H1 (cell line): Measurements from ENCODE around the gene SHH. TPM values are rescaled to one million over a fixed set of nuclear protein-coding genes. Genes with fewer than 3 reads are reported as not detected.

ENCODE experiments used
- CTCF ChIA-PET: fragments of 300-600 bp; sonication (Branson Sonifier 250); formaldehyde crosslinking; loops from one replicate; lab custom pipeline; 2021; ENCODE audit not compliant: partially characterized antibody; lab: Charles Lee
- POLR2A ChIA-PET: fragments of 300-600 bp; sonication (Branson Sonifier 250); formaldehyde crosslinking; loops from one replicate; lab custom pipeline; 2021; ENCODE audit warnings: inconsistent platforms; ENCODE audit not compliant: partially characterized antibody; lab: Charles Lee
- DNase-seq, 2 experiments: peaks; one replicate each; pipeline versions ENCODE4 v3.0.0 to v3.0.0-alpha.2; 2010 to 2022; ENCODE audit warnings: low spot score in 2 of 2, low read depth in 1 of 2, mixed read lengths in 1 of 2
- FAIRE-seq: peaks from 2 replicates; lab custom pipeline; 2011; peaks lifted over from hg19 to GRCh38; lab: Jason Lieb, UNC
- H2AFZ ChIP-seq: 2 replicates; pipeline ENCODE4 v1.8.1; 2012; ENCODE audit warnings: low read length, inconsistent platforms
- H2AK5ac ChIP-seq: 2 replicates; pipeline ENCODE4 v1.6.1; 2013; ENCODE audit warnings: low read depth, low read length
- H2BK120ac ChIP-seq: replicated peaks from 2 replicates; pipeline ENCODE3; 2013; ENCODE audit warnings: low read depth, low read length, inconsistent platforms
- H2BK12ac ChIP-seq: 2 replicates; pipeline ENCODE4 v1.6.1; 2013; ENCODE audit warnings: low read depth, low read length
- H2BK15ac ChIP-seq: 2 replicates; pipeline ENCODE4 v1.6.1; 2013; ENCODE audit warnings: low read length
- H2BK20ac ChIP-seq: 2 replicates; pipeline ENCODE4 v1.6.1; 2013; ENCODE audit warnings: low read length
- H2BK5ac ChIP-seq: 2 replicates; pipeline ENCODE4 v1.6.1; 2013; ENCODE audit warnings: low read depth, low read length
- H3K14ac ChIP-seq: 2 replicates; pipeline ENCODE4 v1.6.1; 2013; ENCODE audit warnings: inconsistent platforms; ENCODE audit not compliant: insufficient read length
- H3K18ac ChIP-seq: 2 replicates; pipeline ENCODE4 v1.6.1; 2013; ENCODE audit warnings: low read length; ENCODE audit errors: extremely low read depth
- H3K23ac ChIP-seq: 2 replicates; pipeline ENCODE4 v1.6.1; 2013; ENCODE audit warnings: inconsistent platforms; ENCODE audit not compliant: insufficient read length
- H3K23me2 ChIP-seq: 2 replicates; pipeline ENCODE4 v1.6.1; 2013; ENCODE audit warnings: low read depth, low read length
- H3K27ac ChIP-seq: 2 replicates; pipeline ENCODE4 v1.6.1; 2011; ENCODE audit warnings: low read depth, low read length, inconsistent platforms
- H3K27me3 ChIP-seq, 4 experiments: replicated peaks in 1 of 4; 1 replicate in 1 of 4; 2 replicates in 3 of 4; pipeline versions ENCODE4 v1.6.1 to v1.8.1; 2011 to 2013; ENCODE audit warnings: low read length in 3 of 4, mild to moderate bottlenecking in 3 of 4, inconsistent platforms in 2 of 4, mixed read lengths in 2 of 4, moderate library complexity in 1 of 4; ENCODE audit not compliant: control insufficient read depth in 3 of 4, insufficient read depth in 3 of 4; ENCODE audit errors: extremely low read depth in 1 of 4
- H3K36me3 ChIP-seq, 4 experiments: 2 replicates each; pipeline versions ENCODE4 v1.6.1 to v1.8.1; 2011 to 2013; ENCODE audit warnings: mild to moderate bottlenecking in 4 of 4, low read length in 3 of 4, moderate library complexity in 2 of 4, control low read depth in 1 of 4, inconsistent platforms in 1 of 4; ENCODE audit not compliant: insufficient read depth in 4 of 4, control insufficient read depth in 2 of 4
- H3K4ac ChIP-seq: replicated peaks from 2 replicates; pipeline ENCODE3; 2013; ENCODE audit warnings: low read length, low read depth, mixed read lengths, inconsistent platforms; ENCODE audit not compliant: insufficient read length
- H3K4me1 ChIP-seq, 4 experiments: replicated peaks in 1 of 4; 1 replicate in 1 of 4; 2 replicates in 3 of 4; pipeline versions ENCODE4 v1.6.1 to v1.8.1; 2011 to 2013; ENCODE audit warnings: low read length in 3 of 4, inconsistent platforms in 2 of 4, mixed read lengths in 1 of 4; ENCODE audit not compliant: insufficient read depth in 4 of 4, control insufficient read depth in 3 of 4
- H3K4me2 ChIP-seq, 2 experiments: 2 replicates each; pipeline versions ENCODE4 v1.6.1 to v1.8.1; 2011 to 2013; ENCODE audit warnings: low read depth in 2 of 2, low read length in 2 of 2, control low read depth in 1 of 2, inconsistent platforms in 1 of 2, mild to moderate bottlenecking in 1 of 2; ENCODE audit not compliant: insufficient read depth in 1 of 2
- H3K4me3 ChIP-seq, 4 experiments: fragments of 200-600, 300-600 bp in 1 of 4; sonication (generic), shearing (Covaris generic), sonication (Bioruptor Twin) in 1 of 4; 2 replicates each; pipeline versions ENCODE4 v1.5.1 to v1.8.1; 2011 to 2016; ENCODE audit warnings: low read length in 4 of 4, low read depth in 3 of 4, control low read depth in 2 of 4, inconsistent platforms in 2 of 4, mild to moderate bottlenecking in 2 of 4, mixed read lengths in 1 of 4, moderate library complexity in 1 of 4; ENCODE audit not compliant: insufficient read depth in 2 of 4; ENCODE audit errors: extremely low read depth in 1 of 4
- H3K56ac ChIP-seq: replicated peaks from 2 replicates; pipeline ENCODE3; 2013; ENCODE audit warnings: low read depth, mild to moderate bottlenecking, mixed read lengths, low read length, inconsistent platforms; ENCODE audit not compliant: insufficient read length
- H3K79me1 ChIP-seq: 2 replicates; pipeline ENCODE4 v1.6.1; 2013; ENCODE audit warnings: low read depth, low read length, control low read depth
- H3K79me2 ChIP-seq, 2 experiments: 2 replicates each; pipeline versions ENCODE4 v1.6.1 to v1.8.1; 2012 to 2013; ENCODE audit warnings: low read length in 2 of 2, mild to moderate bottlenecking in 2 of 2, inconsistent platforms in 1 of 2; ENCODE audit not compliant: insufficient read depth in 2 of 2, control insufficient read depth in 1 of 2
- H3K9ac ChIP-seq, 4 experiments: replicated peaks in 1 of 4; 1 replicate in 1 of 4; 2 replicates in 3 of 4; pipeline versions ENCODE4 v1.6.1 to v1.8.1; 2011 to 2013; ENCODE audit warnings: low read depth in 3 of 4, low read length in 3 of 4, control low read depth in 2 of 4, mild to moderate bottlenecking in 2 of 4, moderate library complexity in 2 of 4, inconsistent platforms in 1 of 4; ENCODE audit errors: extremely low read depth in 1 of 4
- H3K9me3 ChIP-seq, 2 experiments: 2 replicates each; pipeline versions ENCODE4 v1.6.1 to v1.8.1; 2012 to 2013; ENCODE audit warnings: mild to moderate bottlenecking in 2 of 2, moderate library complexity in 2 of 2, control low read depth in 1 of 2, inconsistent platforms in 1 of 2, low read depth in 1 of 2, low read length in 1 of 2, mixed read lengths in 1 of 2; ENCODE audit not compliant: insufficient read depth in 2 of 2
- H4K20me1 ChIP-seq, 2 experiments: replicated peaks in 1 of 2; 2 replicates each; pipeline versions ENCODE3 to v1.8.1; 2011 to 2013; ENCODE audit warnings: inconsistent platforms in 2 of 2, low read length in 2 of 2, mild to moderate bottlenecking in 1 of 2; ENCODE audit not compliant: insufficient read depth in 2 of 2, control insufficient read depth in 1 of 2
- H4K5ac ChIP-seq: 2 replicates; pipeline ENCODE4 v1.6.1; 2013; ENCODE audit warnings: low read length, low read depth, mixed read lengths, inconsistent platforms; ENCODE audit not compliant: insufficient read length
- H4K8ac ChIP-seq: 2 replicates; pipeline ENCODE4 v1.8.0; 2013; ENCODE audit warnings: mild to moderate bottlenecking, moderate library complexity, low read length, inconsistent platforms; ENCODE audit not compliant: insufficient read depth; ENCODE audit errors: extremely low read depth
- H4K91ac ChIP-seq: replicated peaks from 2 replicates; pipeline ENCODE3; 2013; ENCODE audit warnings: low read length, mixed read lengths, inconsistent platforms; ENCODE audit not compliant: insufficient read length
- CBX5 ChIP-seq: fragments of 300-800, 300-1000 bp; sonication (generic); IDR thresholded peaks from 2 replicates; pipeline ENCODE4 v1.7.1; 2016; ENCODE audit warnings: antibody characterized with exemption, low read length, low read depth
- FOSL1 ChIP-seq: IDR thresholded peaks from 2 replicates; pipeline ENCODE4 v1.6.1; 2011; ENCODE audit warnings: mild to moderate bottlenecking, low read depth, low read length, moderate library complexity; ENCODE audit not compliant: insufficient read depth
- HDAC2 ChIP-seq, 2 experiments: fragments of 300-600 bp in 1 of 2; sonication (generic) in 1 of 2; IDR thresholded peaks; 2 replicates each; pipeline ENCODE4 v1.6.1; 2011 to 2012; ENCODE audit warnings: low read depth in 2 of 2, low read length in 2 of 2, mild to moderate bottlenecking in 2 of 2, moderate library complexity in 2 of 2, borderline replicate concordance in 1 of 2, inconsistent platforms in 1 of 2
- JUN ChIP-seq: IDR thresholded peaks from 2 replicates; pipeline ENCODE4 v1.6.1; 2011; ENCODE audit warnings: low read depth, mild to moderate bottlenecking, improper control_type of control experiment, low read length
- MAFK ChIP-seq: IDR thresholded peaks from 2 replicates; pipeline ENCODE4 v1.6.1; 2012; ENCODE audit warnings: low read depth, mild to moderate bottlenecking, improper control_type of control experiment, low read length
- TCF12 ChIP-seq: IDR thresholded peaks from 2 replicates; pipeline ENCODE4 v1.6.1; 2011; ENCODE audit warnings: low read depth, mild to moderate bottlenecking, low read length
- WGBS, 2 experiments: shearing (Covaris generic) in 1 of 2; methylation state at CpG; one replicate each; pipeline versions ENCODE4 v1.1.6 to v1.1.7; 2013 to 2015; ENCODE audit warnings: low lambda C conversion rate in 2 of 2, mixed read lengths in 2 of 2, inconsistent platforms in 1 of 2, low coverage in 1 of 2, missing lambda C conversion rate in 1 of 2; ENCODE audit not compliant: insufficient replicate concordance in 2 of 2, insufficient coverage in 1 of 2, insufficient read length in 1 of 2; ENCODE audit errors: extremely low coverage in 1 of 2, missing lambda C conversion rate in 1 of 2; 5-methylcytosine and 5-hydroxymethylcytosine counted together
- polyA plus RNA-seq, 7 experiments: library from polyadenylated mRNA; depleted of rRNA in 3 of 7; stranded (reverse) in 5 of 7; unstranded in 2 of 7; fragments of >200 nt in 5 of 7; fragments of 200-250 nt in 2 of 7; gene quantifications; 1 replicate in 5 of 7; 2 replicates in 1 of 7; 4 replicates in 1 of 7; pipeline versions ENCODE4 v1.2.1 to v1.2.3, GENCODE V29; 2011 to 2013; ENCODE audit warnings: missing spikeins in 2 of 7, mixed read lengths in 2 of 7
- total RNA-seq: library from RNA; stranded (reverse); fragmentation: NEBNext Ultra II Directional; extraction: Animal tissue kit (Norgen Biotek cat#: 25700); gene quantifications from 2 replicates; pipeline ENCODE4 v1.2.1, GENCODE V29; 2021

SHH gene
- total and polyA plus RNA-seq, 2 of the 8 experiments (the other 6 are each of a cell fraction or from before 2014, with no cell fraction given): not detected

DNA sequence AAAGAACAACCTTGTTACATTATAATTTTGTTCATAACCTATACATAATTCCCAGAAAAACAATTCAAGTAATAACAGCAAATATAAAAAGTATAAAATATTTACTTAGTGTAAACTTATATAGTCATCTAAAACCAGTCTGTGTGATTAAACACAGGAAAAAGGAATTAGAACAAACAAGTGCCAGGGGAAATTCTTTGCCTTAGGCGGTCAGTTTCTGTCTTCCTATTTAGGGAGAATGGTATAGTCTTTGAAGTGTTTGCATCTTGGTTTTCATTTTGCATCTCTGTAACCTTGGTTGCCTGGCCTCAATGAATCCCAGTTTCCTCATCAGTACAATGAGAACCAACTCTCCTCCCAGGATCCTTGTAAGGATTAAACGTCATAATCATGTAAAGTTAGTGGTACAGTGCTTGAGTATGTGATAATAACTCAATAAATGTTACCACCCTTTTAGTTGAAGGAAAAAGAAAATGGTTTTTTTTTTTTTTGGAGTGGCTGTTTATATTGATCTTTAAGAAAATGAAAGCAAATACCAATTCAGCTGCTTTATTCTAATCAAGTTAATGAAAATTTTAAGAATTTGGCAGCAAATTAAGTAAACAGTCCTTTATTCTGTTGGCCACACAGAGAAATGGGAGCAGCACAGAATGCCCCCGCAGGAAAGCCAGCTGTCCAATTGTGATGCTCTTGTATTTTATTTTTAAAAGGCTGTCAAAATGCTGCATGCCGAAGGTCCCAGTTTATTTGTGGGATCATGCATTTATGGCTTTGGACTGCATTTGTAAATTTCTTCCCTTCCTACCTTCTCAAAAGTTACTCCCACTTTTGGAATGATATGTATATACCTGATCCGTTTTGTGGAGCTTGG, 61.8 kb downstream of the SHH start:
- Histone ChIP-seq H3K27me3 (no peaks in the 10 kb centered on the region), H4K20me1 (peaks cover 10 to 11% of the 10 kb centered on the region in 2 experiments), H2BK5ac (no peak overlapping the region), H3K36me3 (peaks cover 2 to 13% (median 9%) of the 10 kb centered on the region in 4 experiments; a peak in 7 of 8 replicates), H3K23me2 (no peaks in the 10 kb centered on the region), H3K4me3 (no peak overlapping the region), H4K5ac (no peak overlapping the region), H4K8ac (no peak overlapping the region), H3K23ac (no peak overlapping the region), H3K79me2 (peaks cover 3 to 90% of the 10 kb centered on the region in 2 experiments; a peak in 3 of 4 replicates), H3K14ac (no peak overlapping the region), H3K4ac (no peak overlapping the region), H3K4me2 (no peak overlapping the region), H3K79me1 (peaks cover 13% of the 10 kb centered on the region), H4K91ac (no peak overlapping the region), H2BK20ac (no peak overlapping the region), H3K56ac (no peak overlapping the region), H2BK12ac (no peak overlapping the region), H3K9me3 (no peaks in the 10 kb centered on the region), H2AFZ (no peak overlapping the region), H3K9ac (no peak overlapping the region), H2AK5ac (no peak overlapping the region), H3K4me1 (peaks cover 0 to 2% (median under 1%) of the 10 kb centered on the region in 4 experiments; a peak in 2 of 7 replicates), H3K27ac (no peak overlapping the region), H2BK120ac (no peak overlapping the region), H2BK15ac (no peak overlapping the region), H3K18ac (no peak overlapping the region)
- no peak for FAIRE-seq
- ChIA-PET POLR2A (no interaction called here), CTCF (interaction anchor here (0.6 to 1.9 kb wide), 2 partner anchors 17 to 808 kb away, joined by 3 to 4 read pairs; no protein-coding TSS in a partner anchor)
- WGBS, 2 experiments: 95% methylated on average over 5 of the region's 5 CpGs; no CpG with 5 or more reads in 1 of the 2 experiments
- no peak for DNase-seq
- no peak for TF ChIP-seq MAFK
- no peak for TF ChIP-seq CBX5
- TF ChIP-seq FOSL1: no peak
- TF ChIP-seq HDAC2 (IDR thresholded peaks at IDR 0.05; ENCODE audit: borderline replicate concordance in 1 of 2, low read depth in 2 of 2, low read length in 2 of 2): no peak
- no peak for TF ChIP-seq JUN
- no peak for TF ChIP-seq TCF12
